Measurements from ENCODE around the gene CACNG3.
"Not testable (repeated sequence)": the region's sequence is repeated elsewhere in the genome, so short reads cannot be mapped to it uniquely, and the experiment has no call there.

CACNG3 gene

GRCh38 chr16:24337013-24337412, 80.9 kb downstream of the CACNG3 start:
- Mint-ChIP-seq H3K36me3 (ENCODE audit: low read depth) (no peaks in the 10 kb centered on the region), H3K9me3 (no peaks in the 10 kb centered on the region), H3K4me1 (no peaks in the 10 kb centered on the region), H3K27me3 (ENCODE audit: low read depth) (no peaks in the 10 kb centered on the region), H3K27ac (no peak overlapping the region), H3K4me3 (no peak overlapping the region)
- no peak for TF ChIP-seq CTCF (IDR thresholded peaks at IDR 0.05; ENCODE audit: unreplicated experiment in 3 of 3)

DNA sequence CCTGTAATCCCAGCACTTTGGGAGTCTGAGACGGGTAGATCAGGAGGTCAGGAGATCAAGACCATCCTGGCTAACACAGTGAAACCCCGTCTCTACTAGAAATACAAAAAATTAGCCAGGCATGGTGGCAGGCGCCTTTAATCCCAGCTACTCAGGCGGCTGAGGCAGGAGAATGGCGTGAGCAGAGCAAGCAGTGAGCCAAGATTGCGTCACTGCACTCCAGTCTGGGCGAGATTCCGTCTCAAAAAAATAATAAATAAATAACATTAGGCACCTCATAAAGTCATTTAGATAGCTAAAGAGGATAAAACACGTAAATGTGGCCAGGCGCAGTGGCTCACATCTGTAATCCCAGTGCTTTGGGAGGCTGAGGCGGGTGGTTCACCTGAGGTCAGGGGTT, 87.7 kb downstream of the CACNG3 start:
- not testable (repeated sequence) for H3K36me3 Mint-ChIP-seq (ENCODE audit: low read depth); H3K27ac Mint-ChIP-seq; H3K27me3 Mint-ChIP-seq (ENCODE audit: low read depth); H3K4me3 Mint-ChIP-seq; H3K9me3 Mint-ChIP-seq; H3K4me1 Mint-ChIP-seq

GRCh38 chr16:24344784-24345183, 88.6 kb downstream of the CACNG3 start:
- no peak overlapping the region for H3K27ac Mint-ChIP-seq
- no peaks in the 10 kb centered on the region for H3K4me1 Mint-ChIP-seq
- H3K4me3 Mint-ChIP-seq = no peak overlapping the region
- no peaks in the 10 kb centered on the region for H3K36me3 Mint-ChIP-seq (ENCODE audit: low read depth)
- TF ChIP-seq CTCF (IDR thresholded peaks at IDR 0.05; ENCODE audit: unreplicated experiment in 3 of 3) = no peak
- H3K9me3 Mint-ChIP-seq = no peaks in the 10 kb centered on the region
- peaks cover 4% of the 10 kb centered on the region for H3K27me3 Mint-ChIP-seq (ENCODE audit: low read depth)

GRCh38 chr16:24345704-24346103, 89.6 kb downstream of the CACNG3 start:
- H3K36me3 Mint-ChIP-seq (ENCODE audit: low read depth) = no peaks in the 10 kb centered on the region
- peaks cover 4% of the 10 kb centered on the region for H3K27me3 Mint-ChIP-seq (ENCODE audit: low read depth)
- no peaks in the 10 kb centered on the region for H3K4me1 Mint-ChIP-seq
- no peaks in the 10 kb centered on the region for H3K9me3 Mint-ChIP-seq
- no peak for TF ChIP-seq CTCF (IDR thresholded peaks at IDR 0.05; ENCODE audit: unreplicated experiment in 3 of 3)
- H3K27ac Mint-ChIP-seq = no peak overlapping the region
- H3K4me3 Mint-ChIP-seq = no peak overlapping the region

GRCh38 chr16:24346734-24347133, 90.6 kb downstream of the CACNG3 start:
- Mint-ChIP-seq H3K4me3 (no peak overlapping the region), H3K27me3 (ENCODE audit: low read depth) (peaks cover 8% of the 10 kb centered on the region), H3K27ac (no peak overlapping the region), H3K4me1 (no peaks in the 10 kb centered on the region), H3K9me3 (no peaks in the 10 kb centered on the region), H3K36me3 (ENCODE audit: low read depth) (no peaks in the 10 kb centered on the region)
- TF ChIP-seq CTCF (IDR thresholded peaks at IDR 0.05; ENCODE audit: unreplicated experiment in 3 of 3) = no peak

DNA sequence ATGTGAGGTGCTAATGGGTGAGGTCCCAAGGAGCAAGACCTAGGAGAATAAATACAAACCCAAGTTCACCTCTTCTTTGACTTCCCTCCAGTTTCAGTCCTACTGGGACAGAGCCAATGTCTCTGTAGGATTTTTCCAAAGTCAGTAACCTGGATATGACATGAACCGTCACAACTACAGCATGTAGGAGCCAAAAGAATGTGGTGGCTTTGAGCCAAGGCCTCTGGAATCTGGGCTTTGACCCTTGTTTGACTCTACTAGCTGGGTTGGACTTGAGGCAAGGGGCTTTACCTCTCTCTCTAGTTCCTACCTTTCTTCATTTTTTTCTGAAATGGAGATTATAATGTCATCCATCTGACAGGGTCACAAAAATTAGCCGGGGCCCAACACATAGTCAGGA, 91.4 kb downstream of the CACNG3 start:
- no peak overlapping the region for H3K27ac Mint-ChIP-seq
- TF ChIP-seq CTCF (IDR thresholded peaks at IDR 0.05; ENCODE audit: unreplicated experiment in 3 of 3) = no peak
- peaks cover 8% of the 10 kb centered on the region for H3K27me3 Mint-ChIP-seq (ENCODE audit: low read depth)
- H3K36me3 Mint-ChIP-seq (ENCODE audit: low read depth) = no peaks in the 10 kb centered on the region
- no peak overlapping the region for H3K4me3 Mint-ChIP-seq
- H3K4me1 Mint-ChIP-seq = no peaks in the 10 kb centered on the region
- no peaks in the 10 kb centered on the region for H3K9me3 Mint-ChIP-seq

Data from nephron (organoid).